C4-2B (cell line): ENCODE data around the gene PTPN5.

Source experiments
- CTCF ChIP-seq: fragments of 450-650 bp; conservative IDR thresholded peaks from 2 replicates; pipeline ENCODE4 v1.5.1; 2017; ENCODE audit warnings: mild to moderate bottlenecking
- ZFX ChIP-seq: fragments of 450-650 bp; IDR thresholded peaks from 2 replicates; pipeline ENCODE4 v1.6.1; 2017

GRCh38 chr11:18739685-18740084 is 51.9 kb downstream of the PTPN5 start:
- no peak for TF ChIP-seq CTCF
- no peak for TF ChIP-seq ZFX
